ENCODE measurements around the gene FAM174B.

DNA sequence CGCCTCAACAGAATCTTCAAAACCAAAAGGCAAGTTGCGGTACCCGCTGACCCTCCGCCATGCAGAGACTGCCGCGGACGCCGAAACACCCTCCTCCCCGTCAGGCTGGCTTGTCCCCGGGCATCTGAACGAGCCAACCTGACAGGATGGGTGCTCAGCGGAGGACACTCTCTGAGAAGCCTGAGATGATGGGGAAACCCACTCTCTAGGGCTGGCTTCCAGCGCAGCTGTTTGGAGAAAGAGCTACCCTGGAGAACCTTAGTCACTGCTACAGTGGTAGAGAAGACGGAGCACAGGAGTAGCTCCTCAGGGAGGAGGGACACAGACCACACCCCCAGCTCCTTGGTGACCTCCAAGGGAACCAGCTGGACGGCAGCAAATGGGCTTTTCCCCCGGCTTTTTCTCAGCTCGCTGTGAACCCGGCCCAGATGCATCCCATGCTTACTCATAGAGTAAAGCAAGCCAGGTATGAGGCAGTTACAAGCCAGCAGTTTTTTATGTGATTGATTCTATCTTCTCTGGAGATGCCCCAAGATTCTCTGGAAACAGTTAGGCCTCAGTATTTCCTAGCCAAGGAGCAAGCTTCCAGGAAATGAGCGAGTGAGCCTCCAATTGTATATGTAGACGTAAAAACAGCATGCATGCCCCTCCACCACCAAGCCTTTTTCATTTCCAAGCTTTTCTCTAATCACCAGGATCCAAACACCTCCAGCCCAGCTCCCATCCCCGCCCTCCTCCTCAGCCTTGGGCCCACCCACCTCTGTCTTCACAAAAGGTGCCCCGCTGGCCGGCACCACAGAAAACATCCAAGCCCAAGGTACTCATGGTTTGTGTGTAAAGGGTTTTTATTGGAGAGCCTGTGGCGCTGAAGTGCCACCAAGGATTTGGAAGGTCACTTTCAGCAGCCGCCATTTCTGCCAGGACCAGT lies 38.7 kb downstream of the FAM174B start:
- TF ChIP-seq, protein P1, sequence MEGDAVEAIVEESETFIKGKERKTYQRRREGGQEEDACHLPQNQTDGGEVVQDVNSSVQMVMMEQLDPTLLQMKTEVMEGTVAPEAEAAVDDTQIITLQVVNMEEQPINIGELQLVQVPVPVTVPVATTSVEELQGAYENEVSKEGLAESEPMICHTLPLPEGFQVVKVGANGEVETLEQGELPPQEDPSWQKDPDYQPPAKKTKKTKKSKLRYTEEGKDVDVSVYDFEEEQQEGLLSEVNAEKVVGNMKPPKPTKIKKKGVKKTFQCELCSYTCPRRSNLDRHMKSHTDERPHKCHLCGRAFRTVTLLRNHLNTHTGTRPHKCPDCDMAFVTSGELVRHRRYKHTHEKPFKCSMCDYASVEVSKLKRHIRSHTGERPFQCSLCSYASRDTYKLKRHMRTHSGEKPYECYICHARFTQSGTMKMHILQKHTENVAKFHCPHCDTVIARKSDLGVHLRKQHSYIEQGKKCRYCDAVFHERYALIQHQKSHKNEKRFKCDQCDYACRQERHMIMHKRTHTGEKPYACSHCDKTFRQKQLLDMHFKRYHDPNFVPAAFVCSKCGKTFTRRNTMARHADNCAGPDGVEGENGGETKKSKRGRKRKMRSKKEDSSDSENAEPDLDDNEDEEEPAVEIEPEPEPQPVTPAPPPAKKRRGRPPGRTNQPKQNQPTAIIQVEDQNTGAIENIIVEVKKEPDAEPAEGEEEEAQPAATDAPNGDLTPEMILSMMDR (conservative IDR thresholded peaks at IDR 0.05; ENCODE audit: low read depth in 2 of 2), result no peak
- TF ChIP-seq POLR2AphosphoS5 (IDR thresholded peaks at IDR 0.05; ENCODE audit: low read depth) (no peak), EZH2 (IDR thresholded peaks at IDR 0.05; ENCODE audit: low read depth, unreplicated experiment) (no peak), JUNB (IDR thresholded peaks at IDR 0.05; ENCODE audit: unreplicated experiment) (no peak), EZH2phosphoT487 (IDR thresholded peaks at IDR 0.05; ENCODE audit: unreplicated experiment) (no peak), CREB1 (CRISPR knock-in tag; IDR thresholded peaks at IDR 0.05; ENCODE audit: low read depth) (no peak), ZNF114 (CRISPR knock-in tag; IDR thresholded peaks at IDR 0.05) (no peak), STAT1 (IDR thresholded peaks at IDR 0.05; ENCODE audit: unreplicated experiment) (no peak), NANOG (IDR thresholded peaks at IDR 0.05; ENCODE audit: borderline replicate concordance) (no peak), ZNF331 (CRISPR knock-in tag; IDR thresholded peaks at IDR 0.05; ENCODE audit: low read depth) (no peak)
- TF ChIP-seq, protein P2, sequence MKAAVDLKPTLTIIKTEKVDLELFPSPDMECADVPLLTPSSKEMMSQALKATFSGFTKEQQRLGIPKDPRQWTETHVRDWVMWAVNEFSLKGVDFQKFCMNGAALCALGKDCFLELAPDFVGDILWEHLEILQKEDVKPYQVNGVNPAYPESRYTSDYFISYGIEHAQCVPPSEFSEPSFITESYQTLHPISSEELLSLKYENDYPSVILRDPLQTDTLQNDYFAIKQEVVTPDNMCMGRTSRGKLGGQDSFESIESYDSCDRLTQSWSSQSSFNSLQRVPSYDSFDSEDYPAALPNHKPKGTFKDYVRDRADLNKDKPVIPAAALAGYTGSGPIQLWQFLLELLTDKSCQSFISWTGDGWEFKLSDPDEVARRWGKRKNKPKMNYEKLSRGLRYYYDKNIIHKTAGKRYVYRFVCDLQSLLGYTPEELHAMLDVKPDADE (IDR thresholded peaks at IDR 0.05), result no peak
- TF ChIP-seq, protein P3, sequence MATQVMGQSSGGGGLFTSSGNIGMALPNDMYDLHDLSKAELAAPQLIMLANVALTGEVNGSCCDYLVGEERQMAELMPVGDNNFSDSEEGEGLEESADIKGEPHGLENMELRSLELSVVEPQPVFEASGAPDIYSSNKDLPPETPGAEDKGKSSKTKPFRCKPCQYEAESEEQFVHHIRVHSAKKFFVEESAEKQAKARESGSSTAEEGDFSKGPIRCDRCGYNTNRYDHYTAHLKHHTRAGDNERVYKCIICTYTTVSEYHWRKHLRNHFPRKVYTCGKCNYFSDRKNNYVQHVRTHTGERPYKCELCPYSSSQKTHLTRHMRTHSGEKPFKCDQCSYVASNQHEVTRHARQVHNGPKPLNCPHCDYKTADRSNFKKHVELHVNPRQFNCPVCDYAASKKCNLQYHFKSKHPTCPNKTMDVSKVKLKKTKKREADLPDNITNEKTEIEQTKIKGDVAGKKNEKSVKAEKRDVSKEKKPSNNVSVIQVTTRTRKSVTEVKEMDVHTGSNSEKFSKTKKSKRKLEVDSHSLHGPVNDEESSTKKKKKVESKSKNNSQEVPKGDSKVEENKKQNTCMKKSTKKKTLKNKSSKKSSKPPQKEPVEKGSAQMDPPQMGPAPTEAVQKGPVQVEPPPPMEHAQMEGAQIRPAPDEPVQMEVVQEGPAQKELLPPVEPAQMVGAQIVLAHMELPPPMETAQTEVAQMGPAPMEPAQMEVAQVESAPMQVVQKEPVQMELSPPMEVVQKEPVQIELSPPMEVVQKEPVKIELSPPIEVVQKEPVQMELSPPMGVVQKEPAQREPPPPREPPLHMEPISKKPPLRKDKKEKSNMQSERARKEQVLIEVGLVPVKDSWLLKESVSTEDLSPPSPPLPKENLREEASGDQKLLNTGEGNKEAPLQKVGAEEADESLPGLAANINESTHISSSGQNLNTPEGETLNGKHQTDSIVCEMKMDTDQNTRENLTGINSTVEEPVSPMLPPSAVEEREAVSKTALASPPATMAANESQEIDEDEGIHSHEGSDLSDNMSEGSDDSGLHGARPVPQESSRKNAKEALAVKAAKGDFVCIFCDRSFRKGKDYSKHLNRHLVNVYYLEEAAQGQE (IDR thresholded peaks at IDR 0.05; ENCODE audit: unreplicated experiment), result no peak
- TF ChIP-seq, protein P4, sequence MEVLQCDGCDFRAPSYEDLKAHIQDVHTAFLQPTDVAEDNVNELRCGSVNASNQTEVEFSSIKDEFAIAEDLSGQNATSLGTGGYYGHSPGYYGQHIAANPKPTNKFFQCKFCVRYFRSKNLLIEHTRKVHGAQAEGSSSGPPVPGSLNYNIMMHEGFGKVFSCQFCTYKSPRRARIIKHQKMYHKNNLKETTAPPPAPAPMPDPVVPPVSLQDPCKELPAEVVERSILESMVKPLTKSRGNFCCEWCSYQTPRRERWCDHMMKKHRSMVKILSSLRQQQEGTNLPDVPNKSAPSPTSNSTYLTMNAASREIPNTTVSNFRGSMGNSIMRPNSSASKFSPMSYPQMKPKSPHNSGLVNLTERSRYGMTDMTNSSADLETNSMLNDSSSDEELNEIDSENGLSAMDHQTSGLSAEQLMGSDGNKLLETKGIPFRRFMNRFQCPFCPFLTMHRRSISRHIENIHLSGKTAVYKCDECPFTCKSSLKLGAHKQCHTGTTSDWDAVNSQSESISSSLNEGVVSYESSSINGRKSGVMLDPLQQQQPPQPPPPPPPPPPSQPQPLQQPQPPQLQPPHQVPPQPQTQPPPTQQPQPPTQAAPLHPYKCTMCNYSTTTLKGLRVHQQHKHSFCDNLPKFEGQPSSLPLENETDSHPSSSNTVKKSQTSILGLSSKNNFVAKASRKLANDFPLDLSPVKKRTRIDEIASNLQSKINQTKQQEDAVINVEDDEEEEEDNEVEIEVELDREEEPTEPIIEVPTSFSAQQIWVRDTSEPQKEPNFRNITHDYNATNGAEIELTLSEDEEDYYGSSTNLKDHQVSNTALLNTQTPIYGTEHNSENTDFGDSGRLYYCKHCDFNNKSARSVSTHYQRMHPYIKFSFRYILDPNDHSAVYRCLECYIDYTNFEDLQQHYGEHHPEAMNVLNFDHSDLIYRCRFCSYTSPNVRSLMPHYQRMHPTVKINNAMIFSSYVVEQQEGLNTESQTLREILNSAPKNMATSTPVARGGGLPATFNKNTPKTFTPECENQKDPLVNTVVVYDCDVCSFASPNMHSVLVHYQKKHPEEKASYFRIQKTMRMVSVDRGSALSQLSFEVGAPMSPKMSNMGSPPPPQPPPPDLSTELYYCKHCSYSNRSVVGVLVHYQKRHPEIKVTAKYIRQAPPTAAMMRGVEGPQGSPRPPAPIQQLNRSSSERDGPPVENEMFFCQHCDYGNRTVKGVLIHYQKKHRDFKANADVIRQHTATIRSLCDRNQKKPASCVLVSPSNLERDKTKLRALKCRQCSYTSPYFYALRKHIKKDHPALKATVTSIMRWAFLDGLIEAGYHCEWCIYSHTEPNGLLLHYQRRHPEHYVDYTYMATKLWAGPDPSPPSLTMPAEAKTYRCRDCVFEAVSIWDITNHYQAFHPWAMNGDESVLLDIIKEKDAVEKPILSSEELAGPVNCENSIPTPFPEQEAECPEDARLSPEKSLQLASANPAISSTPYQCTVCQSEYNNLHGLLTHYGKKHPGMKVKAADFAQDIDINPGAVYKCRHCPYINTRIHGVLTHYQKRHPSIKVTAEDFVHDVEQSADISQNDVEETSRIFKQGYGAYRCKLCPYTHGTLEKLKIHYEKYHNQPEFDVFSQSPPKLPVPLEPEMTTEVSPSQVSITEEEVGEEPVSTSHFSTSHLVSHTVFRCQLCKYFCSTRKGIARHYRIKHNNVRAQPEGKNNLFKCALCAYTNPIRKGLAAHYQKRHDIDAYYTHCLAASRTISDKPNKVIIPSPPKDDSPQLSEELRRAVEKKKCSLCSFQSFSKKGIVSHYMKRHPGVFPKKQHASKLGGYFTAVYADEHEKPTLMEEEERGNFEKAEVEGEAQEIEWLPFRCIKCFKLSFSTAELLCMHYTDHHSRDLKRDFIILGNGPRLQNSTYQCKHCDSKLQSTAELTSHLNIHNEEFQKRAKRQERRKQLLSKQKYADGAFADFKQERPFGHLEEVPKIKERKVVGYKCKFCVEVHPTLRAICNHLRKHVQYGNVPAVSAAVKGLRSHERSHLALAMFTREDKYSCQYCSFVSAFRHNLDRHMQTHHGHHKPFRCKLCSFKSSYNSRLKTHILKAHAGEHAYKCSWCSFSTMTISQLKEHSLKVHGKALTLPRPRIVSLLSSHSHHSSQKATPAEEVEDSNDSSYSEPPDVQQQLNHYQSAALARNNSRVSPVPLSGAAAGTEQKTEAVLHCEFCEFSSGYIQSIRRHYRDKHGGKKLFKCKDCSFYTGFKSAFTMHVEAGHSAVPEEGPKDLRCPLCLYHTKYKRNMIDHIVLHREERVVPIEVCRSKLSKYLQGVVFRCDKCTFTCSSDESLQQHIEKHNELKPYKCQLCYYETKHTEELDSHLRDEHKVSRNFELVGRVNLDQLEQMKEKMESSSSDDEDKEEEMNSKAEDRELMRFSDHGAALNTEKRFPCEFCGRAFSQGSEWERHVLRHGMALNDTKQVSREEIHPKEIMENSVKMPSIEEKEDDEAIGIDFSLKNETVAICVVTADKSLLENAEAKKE (CRISPR knock-in tag; IDR thresholded peaks at IDR 0.05), result no peak

All from GM23338 (cell line).